ENCODE results near the gene HYKK.

DNA sequence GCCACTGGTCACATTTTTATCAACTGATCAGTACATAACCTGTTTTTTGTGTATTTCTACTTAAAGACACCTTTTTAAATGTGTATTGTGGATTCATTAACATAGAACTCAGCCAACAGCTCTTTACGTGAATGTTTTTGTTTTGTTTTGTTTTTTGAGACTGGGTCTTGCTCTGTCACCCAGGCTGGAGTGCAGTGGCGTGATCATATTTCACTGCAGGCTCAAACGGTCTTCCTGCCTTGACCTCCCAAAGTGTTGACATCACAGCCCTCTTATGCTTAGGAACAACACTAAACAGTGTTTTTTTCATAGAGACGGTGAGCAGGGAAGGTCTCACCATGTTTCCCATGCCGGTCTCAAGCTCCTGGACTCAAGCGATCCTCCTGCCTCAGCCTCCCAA is 42.8 kb downstream of the HYKK start:
- TF ChIP-seq POLR2A (IDR thresholded peaks at IDR 0.05) (no peak), POLR2AphosphoS5 (IDR thresholded peaks at IDR 0.05) (no peak), CTCF (IDR thresholded peaks at IDR 0.05) (no peak), EP300 (IDR thresholded peaks at IDR 0.05) (no peak)

Data from upper lobe of left lung (tissue), 4 donors.